Gastrocnemius medialis (tissue), 4 donors: ENCODE data around the gene PTPRM.

ENCODE experiments used
- CTCF ChIP-seq, 5 experiments: fragments of 450-650 bp in 3 of 5; fragments of 200-600 bp in 2 of 5; sonication (generic) in 2 of 5; IDR thresholded peaks in 4 of 5; conservative IDR thresholded peaks in 1 of 5; 1 replicate in 4 of 5; 2 replicates in 1 of 5; pipeline ENCODE4 v1.5.1; 2016 to 2019; ENCODE audit warnings: antibody characterized with exemption in 5 of 5, mild to moderate bottlenecking in 3 of 5, moderate library complexity in 3 of 5
- POLR2A ChIP-seq, 2 donors: fragments of 450-650 bp; IDR thresholded peaks; one replicate each; pipeline ENCODE4 v1.6.1; 2017; ENCODE audit warnings: antibody characterized with exemption in 2 of 2, mild to moderate bottlenecking in 2 of 2, moderate library complexity in 2 of 2

GRCh38 chr18:7658701-7659100 is 91.6 kb downstream of the PTPRM start:
- TF ChIP-seq POLR2A (IDR thresholded peaks at IDR 0.05) (no peak), CTCF (IDR thresholded peaks at IDR 0.05 in 4 of 5, conservative IDR thresholded peaks at IDR 0.05 in 1 of 5) (no peak)
